HL-60 (cell line): ENCODE measurements around the gene FGF18.

ENCODE experiments used
- DNase-seq, 2 experiments: peaks; one replicate each; pipeline ENCODE4 v3.0.0-alpha.2; 2010 to 2020; ENCODE audit warnings: low read depth in 1 of 2, low spot score in 1 of 2
- H3K27ac ChIP-seq: fragments of 250-450 bp; sonication (Bioruptor Pico); replicated peaks from 2 replicates; pipeline ENCODE4 v1.5.1; 2020; ENCODE audit warnings: mild to moderate bottlenecking, moderate library complexity
- H3K27me3 ChIP-seq: fragments of 250-450 bp; sonication (Bioruptor Pico); 2 replicates; pipeline ENCODE4 v1.5.1; 2021; ENCODE audit warnings: mild to moderate bottlenecking, moderate library complexity; ENCODE audit not compliant: insufficient read depth, poor library complexity, severe bottlenecking
- H3K4me3 ChIP-seq: replicated peaks from 2 replicates; pipeline ENCODE4 v1.5.1; 2011; ENCODE audit warnings: mild to moderate bottlenecking, control low read depth, low read length; ENCODE audit not compliant: insufficient read depth
- CTCF ChIP-seq: IDR thresholded peaks from one replicate; pipeline ENCODE4 v1.5.1; 2011; ENCODE audit warnings: low read length, control low read depth, inconsistent platforms; ENCODE audit not compliant: insufficient read depth
- GABPA ChIP-seq: IDR thresholded peaks from 2 replicates; pipeline ENCODE4 v1.6.1; 2012; ENCODE audit warnings: low read depth
- POLR2AphosphoS5 ChIP-seq: IDR thresholded peaks from 2 replicates; pipeline ENCODE4 v1.6.1; 2012; ENCODE audit warnings: low read depth
- REST ChIP-seq: IDR thresholded peaks from 2 replicates; pipeline ENCODE4 v1.6.1; 2012; ENCODE audit warnings: low read depth; ENCODE audit not compliant: insufficient replicate concordance
- SPI1 ChIP-seq: IDR thresholded peaks from 2 replicates; pipeline ENCODE4 v1.6.1; 2012; ENCODE audit warnings: low read depth, mild to moderate bottlenecking, borderline replicate concordance

Gene FGF18

GRCh38 chr5:171427318-171428167 lies 8.1 kb downstream of the FGF18 start:
- no peak overlapping the region for H3K4me3 ChIP-seq
- DNase-seq: no peak
- TF ChIP-seq CTCF (no peak), GABPA (no peak)
- H3K27me3 ChIP-seq: no peaks in the 10 kb centered on the region
- H3K27ac ChIP-seq: no peak overlapping the region

- no peak overlapping the region for H3K27ac ChIP-seq
Observed at GRCh38 chr5:171428168-171428696, 8.8 kb downstream of the FGF18 start.

GRCh38 chr5:171428809-171429542 lies 9.5 kb downstream of the FGF18 start:
- Histone ChIP-seq H3K4me3 (no peak overlapping the region), H3K27ac (no peak overlapping the region), H3K27me3 (no peaks in the 10 kb centered on the region)
- TF ChIP-seq REST: no peak
- no peak for TF ChIP-seq SPI1
- no peak for TF ChIP-seq POLR2AphosphoS5
- no peak for TF ChIP-seq CTCF
- TF ChIP-seq GABPA: no peak
- no peak for DNase-seq

More at GRCh38 chr5:171428168-171428696, 8.8 kb downstream of the FGF18 start:
- H3K27me3 ChIP-seq: no peaks in the 10 kb centered on the region
- DNase-seq: no peak
- TF ChIP-seq REST: no peak
- TF ChIP-seq GABPA: no peak
- TF ChIP-seq POLR2AphosphoS5: no peak
- no peak for TF ChIP-seq SPI1
- no peak for TF ChIP-seq CTCF
- no peak overlapping the region for H3K4me3 ChIP-seq
